ENCODE results near the gene SLC43A3. TPM values are rescaled to one million over a fixed set of nuclear protein-coding genes. Genes with fewer than 3 reads are reported as not detected.

SLC43A3 gene
- total RNA-seq, 3 donors from 2014 or later = 104 to 130 (median 105) TPM

- no peak for TF ChIP-seq POLR2AphosphoS5 (IDR thresholded peaks at IDR 0.05)
- no peak for TF ChIP-seq POLR2A (IDR thresholded peaks at IDR 0.05)
- TF ChIP-seq, protein P1, sequence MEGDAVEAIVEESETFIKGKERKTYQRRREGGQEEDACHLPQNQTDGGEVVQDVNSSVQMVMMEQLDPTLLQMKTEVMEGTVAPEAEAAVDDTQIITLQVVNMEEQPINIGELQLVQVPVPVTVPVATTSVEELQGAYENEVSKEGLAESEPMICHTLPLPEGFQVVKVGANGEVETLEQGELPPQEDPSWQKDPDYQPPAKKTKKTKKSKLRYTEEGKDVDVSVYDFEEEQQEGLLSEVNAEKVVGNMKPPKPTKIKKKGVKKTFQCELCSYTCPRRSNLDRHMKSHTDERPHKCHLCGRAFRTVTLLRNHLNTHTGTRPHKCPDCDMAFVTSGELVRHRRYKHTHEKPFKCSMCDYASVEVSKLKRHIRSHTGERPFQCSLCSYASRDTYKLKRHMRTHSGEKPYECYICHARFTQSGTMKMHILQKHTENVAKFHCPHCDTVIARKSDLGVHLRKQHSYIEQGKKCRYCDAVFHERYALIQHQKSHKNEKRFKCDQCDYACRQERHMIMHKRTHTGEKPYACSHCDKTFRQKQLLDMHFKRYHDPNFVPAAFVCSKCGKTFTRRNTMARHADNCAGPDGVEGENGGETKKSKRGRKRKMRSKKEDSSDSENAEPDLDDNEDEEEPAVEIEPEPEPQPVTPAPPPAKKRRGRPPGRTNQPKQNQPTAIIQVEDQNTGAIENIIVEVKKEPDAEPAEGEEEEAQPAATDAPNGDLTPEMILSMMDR (IDR thresholded peaks at IDR 0.05) = no peak
- no peaks in the 10 kb centered on the region for H3K36me3 ChIP-seq
- H3K4me1 ChIP-seq = no peaks in the 10 kb centered on the region
- peaks cover 0 to 9% of the 10 kb centered on the region in 2 donors for H3K27me3 ChIP-seq
- no peaks in the 10 kb centered on the region for H3K9me3 ChIP-seq
- DNase-seq (ENCODE audit: low spot score in 2 of 2) = no peak
- intact Hi-C loops (cut with DNase I; ENCODE audit: low total_unique reads) = no loop called here
- H3K4me3 ChIP-seq = no peak overlapping the region
- H3K27ac ChIP-seq = no peak overlapping the region
These were observed 50.5 kb downstream of the SLC43A3 start for GRCh38 chr11:57376095-57377090.

DNA sequence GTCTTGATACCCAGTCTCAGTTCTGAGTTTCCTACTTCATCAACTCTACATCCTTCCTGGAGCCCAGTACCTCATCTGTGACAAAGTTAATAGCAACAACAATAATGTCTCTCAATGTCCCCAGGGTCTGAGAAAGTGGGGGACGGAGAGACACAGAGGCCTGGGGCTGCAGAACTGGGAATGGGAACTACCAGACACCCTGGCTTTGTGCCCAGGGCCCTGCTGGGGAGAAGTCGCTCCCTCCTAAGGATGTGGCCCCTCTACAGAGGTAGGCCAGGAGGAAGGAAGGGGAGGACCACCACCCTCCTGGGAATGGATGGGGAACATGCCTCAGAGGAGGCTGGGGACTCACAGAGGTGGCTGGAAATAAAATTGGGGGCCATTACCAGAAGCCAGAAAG lies 51.4 kb downstream of the SLC43A3 start:
- intact Hi-C loops (cut with DNase I; ENCODE audit: low total_unique reads) = no loop called here
- no peak for TF ChIP-seq POLR2AphosphoS5 (IDR thresholded peaks at IDR 0.05)
- TF ChIP-seq, protein P1 (IDR thresholded peaks at IDR 0.05) = no peak
- no peak for TF ChIP-seq POLR2A (IDR thresholded peaks at IDR 0.05)
- DNase-seq (ENCODE audit: low spot score in 2 of 2) = no peak
- no peaks in the 10 kb centered on the region for H3K4me1 ChIP-seq
- H3K27me3 ChIP-seq = peaks cover 0 to 9% of the 10 kb centered on the region in 2 donors
- H3K9me3 ChIP-seq = no peaks in the 10 kb centered on the region
- H3K27ac ChIP-seq = no peak overlapping the region
- no peaks in the 10 kb centered on the region for H3K36me3 ChIP-seq
- H3K4me3 ChIP-seq = no peak overlapping the region

GRCh38 chr11:57374966-57375365 lies 52.0 kb downstream of the SLC43A3 start:
- Histone ChIP-seq H3K36me3 (no peaks in the 10 kb centered on the region), H3K27me3 (peaks cover 0 to 9% of the 10 kb centered on the region in 2 donors), H3K27ac (no peak overlapping the region), H3K9me3 (no peaks in the 10 kb centered on the region), H3K4me3 (no peak overlapping the region), H3K4me1 (no peaks in the 10 kb centered on the region)
- no peak for DNase-seq (ENCODE audit: low spot score in 2 of 2)
- TF ChIP-seq POLR2AphosphoS5 (IDR thresholded peaks at IDR 0.05) (no peak), POLR2A (IDR thresholded peaks at IDR 0.05) (no peak)
- TF ChIP-seq, protein P1 (IDR thresholded peaks at IDR 0.05) = no peak
- intact Hi-C loops (cut with DNase I; ENCODE audit: low total_unique reads) = no loop called here

DNA sequence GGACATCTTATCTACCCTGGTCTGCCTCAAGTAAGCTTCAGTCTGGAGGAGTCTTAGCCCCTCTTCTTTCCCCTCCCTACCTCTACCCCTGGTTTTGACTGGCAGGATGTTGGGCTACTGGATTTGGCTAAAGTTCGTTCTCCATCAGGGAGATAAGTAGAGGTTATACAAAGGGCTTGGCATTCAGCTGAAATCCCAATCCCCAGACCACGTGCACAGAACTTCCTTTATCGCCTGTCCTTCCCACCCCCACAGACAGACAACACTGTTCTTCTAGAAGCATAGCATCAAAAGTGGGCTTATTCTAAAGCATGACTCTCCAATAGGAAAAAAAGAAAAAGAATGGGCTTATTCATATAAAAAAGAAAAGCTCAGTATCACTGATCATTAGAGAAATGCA lies 53.8 kb downstream of the SLC43A3 start:
- H3K4me1 ChIP-seq = no peaks in the 10 kb centered on the region
- DNase-seq (ENCODE audit: low spot score in 2 of 2) = no peak
- no peak overlapping the region for H3K27ac ChIP-seq
- H3K36me3 ChIP-seq = no peaks in the 10 kb centered on the region
- no peak overlapping the region for H3K4me3 ChIP-seq
- intact Hi-C loops (cut with DNase I; ENCODE audit: low total_unique reads) = no loop called here
- H3K9me3 ChIP-seq = no peaks in the 10 kb centered on the region
- H3K27me3 ChIP-seq = peaks cover 0 to 9% of the 10 kb centered on the region in 2 donors
- no peak for TF ChIP-seq POLR2A (IDR thresholded peaks at IDR 0.05)
- TF ChIP-seq, protein P1 (IDR thresholded peaks at IDR 0.05) = no peak
- no peak for TF ChIP-seq POLR2AphosphoS5 (IDR thresholded peaks at IDR 0.05)

DNA sequence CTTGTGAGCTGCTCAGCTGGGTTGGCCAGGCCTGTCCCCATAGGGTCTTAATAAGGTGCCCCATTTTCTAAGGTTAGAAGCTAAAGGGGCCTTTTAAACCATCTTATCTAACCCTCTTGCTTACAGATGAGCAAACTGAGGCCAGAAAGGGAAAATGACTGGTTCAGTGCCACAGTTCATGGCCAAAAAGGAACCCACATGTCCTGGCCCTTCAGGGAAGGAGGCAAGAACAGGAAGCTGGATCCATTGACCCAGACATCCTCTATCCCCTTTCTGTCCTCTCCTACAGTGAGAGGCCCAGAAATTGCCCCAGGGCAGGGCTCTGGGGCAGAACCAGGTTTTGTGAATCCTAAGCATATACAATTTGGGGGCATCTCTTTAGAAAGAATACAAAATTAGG lies 56.0 kb downstream of the SLC43A3 start:
- no peak for DNase-seq (ENCODE audit: low spot score in 2 of 2)
- no peaks in the 10 kb centered on the region for H3K27me3 ChIP-seq
- no peaks in the 10 kb centered on the region for H3K9me3 ChIP-seq
- no peak overlapping the region for H3K4me3 ChIP-seq
- intact Hi-C loops (cut with DNase I; ENCODE audit: low total_unique reads) = no loop called here
- no peaks in the 10 kb centered on the region for H3K4me1 ChIP-seq
- TF ChIP-seq, protein P1 (IDR thresholded peaks at IDR 0.05) = no peak
- TF ChIP-seq POLR2AphosphoS5 (IDR thresholded peaks at IDR 0.05) = no peak
- TF ChIP-seq POLR2A (IDR thresholded peaks at IDR 0.05) = no peak
- no peak overlapping the region for H3K27ac ChIP-seq
- no peaks in the 10 kb centered on the region for H3K36me3 ChIP-seq
